Limb (tissue), 2 donors: Measurements from ENCODE around the gene RERE.
"Not testable (repeated sequence)": the region's sequence is repeated elsewhere in the genome, so short reads cannot be mapped to it uniquely, and the experiment has no call there.

Source experiments
- DNase-seq, 2 donors: peaks; one replicate each; pipeline ENCODE4 v3.0.0-alpha.2; 2016; ENCODE audit errors: extremely low spot score in 2 of 2

Gene RERE

GRCh38 chr1:8844501-8845006, 27.1 kb upstream of the RERE start:
- DNase-seq, result no peak

GRCh38 chr1:8841395-8841794, 24.0 kb upstream of the RERE start:
- DNase-seq, result no peak

GRCh38 chr1:8839990-8840389, 22.6 kb upstream of the RERE start:
- no peak for DNase-seq

GRCh38 chr1:8835941-8836643, 18.7 kb upstream of the RERE start:
- DNase-seq, result no peak

- DNase-seq, result no peak
These were observed 13.9 kb upstream of the RERE start for GRCh38 chr1:8831340-8831739.

- not testable (repeated sequence) for DNase-seq
These were observed 13.3 kb upstream of the RERE start for GRCh38 chr1:8830732-8831131.

GRCh38 chr1:8825985-8826481, 8.6 kb upstream of the RERE start:
- DNase-seq, result no peak

- no peak for DNase-seq
These were observed 5.8 kb upstream of the RERE start for GRCh38 chr1:8823295-8823664.

GRCh38 chr1:8822373-8823294, 5.2 kb upstream of the RERE start:
- DNase-seq, result peak in 1 of 2 donors; percentile 77

GRCh38 chr1:8821084-8821483, 3.6 kb upstream of the RERE start:
- DNase-seq, result no peak

GRCh38 chr1:8818789-8819188, 1.3 kb upstream of the RERE start:
- not testable (repeated sequence) for DNase-seq

GRCh38 chr1:8818325-8818775, 910 bp upstream of the RERE start:
- DNase-seq, result no peak

GRCh38 chr1:8816831-8817411, 519 bp downstream of the RERE start:
- DNase-seq, result peak in 1 of 2 donors; percentile 66

- no peak for DNase-seq
These were observed 1.2 kb downstream of the RERE start for GRCh38 chr1:8816264-8816663.

- DNase-seq, result peak in 1 of 2 donors; percentile 46
These were observed 1.8 kb downstream of the RERE start for GRCh38 chr1:8815582-8816151.

GRCh38 chr1:8814865-8815264, 2.6 kb downstream of the RERE start:
- DNase-seq, result peak in 1 of 2 donors; percentile 33

GRCh38 chr1:8813991-8814390, 3.4 kb downstream of the RERE start:
- DNase-seq, result no peak

- DNase-seq, result no peak
These were observed 4.2 kb downstream of the RERE start for GRCh38 chr1:8813016-8813763.

- DNase-seq, result no peak
These were observed 5.4 kb downstream of the RERE start for GRCh38 chr1:8812081-8812480.

GRCh38 chr1:8810987-8811386, 6.5 kb downstream of the RERE start:
- DNase-seq, result no peak

- DNase-seq, result no peak
These were observed 8.1 kb downstream of the RERE start for GRCh38 chr1:8809342-8809736.
